ENCODE measurements around the gene RETREG1.

DNA sequence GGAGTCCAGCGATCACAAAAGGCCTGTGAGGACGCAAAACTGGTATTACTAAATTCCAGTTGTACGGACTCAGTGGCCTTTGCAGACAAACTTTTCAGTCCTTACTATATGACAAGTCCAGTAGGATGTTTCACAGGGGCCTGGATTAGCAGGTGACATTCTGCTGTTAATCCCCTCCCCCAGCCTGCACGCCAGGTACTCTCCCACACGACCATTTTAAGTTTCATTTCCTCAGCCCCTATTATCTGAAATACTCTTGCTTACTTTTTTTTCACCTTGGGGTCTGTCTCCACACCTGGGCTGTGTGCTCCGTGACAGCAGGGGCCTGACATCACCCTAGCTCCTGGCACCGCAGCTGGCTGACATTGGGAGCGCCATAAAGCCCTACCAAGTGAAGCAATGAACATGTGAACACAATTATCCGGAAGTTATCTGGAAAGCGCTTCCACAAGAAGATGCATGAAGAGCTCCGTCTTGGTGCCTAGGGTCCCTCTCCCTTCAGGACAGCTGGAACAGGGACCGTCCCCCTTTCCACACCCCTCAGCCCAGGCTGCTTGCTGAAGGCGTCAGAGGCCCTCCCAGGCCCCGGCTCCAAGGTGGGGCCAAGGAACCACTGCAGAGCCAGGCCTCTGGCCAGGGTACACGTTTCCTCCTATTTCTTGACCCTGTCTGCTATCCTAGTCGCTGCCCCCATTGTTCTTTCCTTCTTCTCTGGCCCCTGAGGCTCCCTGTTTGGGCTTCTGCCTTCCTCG is 111.5 kb downstream of the RETREG1 start:
- TF ChIP-seq, protein P1, sequence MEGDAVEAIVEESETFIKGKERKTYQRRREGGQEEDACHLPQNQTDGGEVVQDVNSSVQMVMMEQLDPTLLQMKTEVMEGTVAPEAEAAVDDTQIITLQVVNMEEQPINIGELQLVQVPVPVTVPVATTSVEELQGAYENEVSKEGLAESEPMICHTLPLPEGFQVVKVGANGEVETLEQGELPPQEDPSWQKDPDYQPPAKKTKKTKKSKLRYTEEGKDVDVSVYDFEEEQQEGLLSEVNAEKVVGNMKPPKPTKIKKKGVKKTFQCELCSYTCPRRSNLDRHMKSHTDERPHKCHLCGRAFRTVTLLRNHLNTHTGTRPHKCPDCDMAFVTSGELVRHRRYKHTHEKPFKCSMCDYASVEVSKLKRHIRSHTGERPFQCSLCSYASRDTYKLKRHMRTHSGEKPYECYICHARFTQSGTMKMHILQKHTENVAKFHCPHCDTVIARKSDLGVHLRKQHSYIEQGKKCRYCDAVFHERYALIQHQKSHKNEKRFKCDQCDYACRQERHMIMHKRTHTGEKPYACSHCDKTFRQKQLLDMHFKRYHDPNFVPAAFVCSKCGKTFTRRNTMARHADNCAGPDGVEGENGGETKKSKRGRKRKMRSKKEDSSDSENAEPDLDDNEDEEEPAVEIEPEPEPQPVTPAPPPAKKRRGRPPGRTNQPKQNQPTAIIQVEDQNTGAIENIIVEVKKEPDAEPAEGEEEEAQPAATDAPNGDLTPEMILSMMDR (IDR thresholded peaks at IDR 0.05) = no peak
- no peak for TF ChIP-seq POLR2A (IDR thresholded peaks at IDR 0.05)

All from Peyer's patch (tissue), 4 donors.